H1 (cell line): ENCODE results near the gene WDFY3.

Experiments used
- CEBPB ChIP-seq: IDR thresholded peaks from 2 replicates; pipeline ENCODE4 v1.6.1; 2012; ENCODE audit warnings: low read depth, low read length
- EGR1 ChIP-seq: IDR thresholded peaks from 2 replicates; pipeline ENCODE4 v1.6.1; 2011; ENCODE audit warnings: low read depth, low read length, borderline replicate concordance
- GABPA ChIP-seq: IDR thresholded peaks from 2 replicates; pipeline ENCODE4 v1.6.1; 2011; ENCODE audit warnings: mild to moderate bottlenecking, low read length, moderate library complexity, borderline replicate concordance; ENCODE audit not compliant: insufficient read depth
- POLR2A ChIP-seq, 2 experiments: IDR thresholded peaks; 1 replicate in 1 of 2; 2 replicates in 1 of 2; pipeline ENCODE4 v1.6.1; 2011; ENCODE audit warnings: low read depth in 2 of 2, low read length in 2 of 2, mild to moderate bottlenecking in 2 of 2; ENCODE audit errors: control extremely low read depth in 1 of 2
- POLR2AphosphoS5 ChIP-seq: IDR thresholded peaks from 2 replicates; pipeline ENCODE4 v1.6.1; 2011; ENCODE audit warnings: low read depth, low read length
- RAD21 ChIP-seq, 2 experiments: IDR thresholded peaks in 1 of 2; conservative IDR thresholded peaks in 1 of 2; 2 replicates each; pipeline ENCODE4 v1.6.1; 2011; ENCODE audit warnings: low read depth in 2 of 2, low read length in 2 of 2, improper control_type of control experiment in 1 of 2, inconsistent platforms in 1 of 2, mild to moderate bottlenecking in 1 of 2, moderate library complexity in 1 of 2
- RFX5 ChIP-seq: IDR thresholded peaks from 2 replicates; pipeline ENCODE4 v1.6.1; 2011; ENCODE audit warnings: low read depth, low read length, improper control_type of control experiment, borderline replicate concordance
- SRF ChIP-seq: IDR thresholded peaks from 2 replicates; pipeline ENCODE4 v1.6.1; 2011; ENCODE audit warnings: mild to moderate bottlenecking, low read depth, low read length, moderate library complexity
- USF2 ChIP-seq: IDR thresholded peaks from 2 replicates; pipeline ENCODE4 v1.6.1; 2011; ENCODE audit warnings: low read length, improper control_type of control experiment
- ZNF274 ChIP-seq: IDR thresholded peaks from 2 replicates; pipeline ENCODE4 v1.7.0; 2012; ENCODE audit warnings: low read length, borderline replicate concordance; ENCODE audit errors: extremely low read depth
- TF ChIP-seq, protein P1 (sequence below), 3 experiments: IDR thresholded peaks; 1 replicate in 2 of 3; 2 replicates in 1 of 3; pipeline versions ENCODE4 v1.5.1 to v1.6.1; 2011; ENCODE audit warnings: low read length in 3 of 3, mild to moderate bottlenecking in 3 of 3, inconsistent platforms in 2 of 3, low read depth in 1 of 3, moderate library complexity in 1 of 3; ENCODE audit not compliant: insufficient read depth in 1 of 3; ENCODE audit errors: control extremely low read depth in 1 of 3

GRCh38 chr4:84697615-84698201 lies 268.8 kb downstream of the WDFY3 start:
- no peak for TF ChIP-seq RFX5
- no peak for TF ChIP-seq POLR2A (IDR thresholded peaks at IDR 0.05; ENCODE audit: control extremely low read depth in 1 of 2, low read depth in 2 of 2, low read length in 2 of 2)
- TF ChIP-seq POLR2AphosphoS5 = no peak
- TF ChIP-seq USF2 = no peak
- TF ChIP-seq, protein P1, sequence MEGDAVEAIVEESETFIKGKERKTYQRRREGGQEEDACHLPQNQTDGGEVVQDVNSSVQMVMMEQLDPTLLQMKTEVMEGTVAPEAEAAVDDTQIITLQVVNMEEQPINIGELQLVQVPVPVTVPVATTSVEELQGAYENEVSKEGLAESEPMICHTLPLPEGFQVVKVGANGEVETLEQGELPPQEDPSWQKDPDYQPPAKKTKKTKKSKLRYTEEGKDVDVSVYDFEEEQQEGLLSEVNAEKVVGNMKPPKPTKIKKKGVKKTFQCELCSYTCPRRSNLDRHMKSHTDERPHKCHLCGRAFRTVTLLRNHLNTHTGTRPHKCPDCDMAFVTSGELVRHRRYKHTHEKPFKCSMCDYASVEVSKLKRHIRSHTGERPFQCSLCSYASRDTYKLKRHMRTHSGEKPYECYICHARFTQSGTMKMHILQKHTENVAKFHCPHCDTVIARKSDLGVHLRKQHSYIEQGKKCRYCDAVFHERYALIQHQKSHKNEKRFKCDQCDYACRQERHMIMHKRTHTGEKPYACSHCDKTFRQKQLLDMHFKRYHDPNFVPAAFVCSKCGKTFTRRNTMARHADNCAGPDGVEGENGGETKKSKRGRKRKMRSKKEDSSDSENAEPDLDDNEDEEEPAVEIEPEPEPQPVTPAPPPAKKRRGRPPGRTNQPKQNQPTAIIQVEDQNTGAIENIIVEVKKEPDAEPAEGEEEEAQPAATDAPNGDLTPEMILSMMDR (IDR thresholded peaks at IDR 0.05; ENCODE audit: control extremely low read depth in 1 of 3, insufficient read depth in 1 of 3, low read depth in 1 of 3, low read length in 3 of 3) = no peak
- no peak for TF ChIP-seq GABPA
- TF ChIP-seq SRF = no peak
- TF ChIP-seq ZNF274 = no peak
- TF ChIP-seq RAD21 (IDR thresholded peaks at IDR 0.05 in 1 of 2, conservative IDR thresholded peaks at IDR 0.05 in 1 of 2; ENCODE audit: low read depth in 2 of 2, low read length in 2 of 2) = no peak
- no peak for TF ChIP-seq CEBPB
- no peak for TF ChIP-seq EGR1
